HG03097 (cell line): ENCODE measurements around the gene TEX48.

Experiments used
- ATAC-seq: cut with Tn5 transposase; IDR thresholded peaks from one replicate; pipeline ENCODE4 v1.9.1; 2021; ENCODE audit not compliant: unreplicated experiment, low FRiP score

Gene TEX48

GRCh38 chr9:114681594-114682332 is at the start of gene TEX48:
Gene TEX48 (minus strand): TSS chr9:114682192. CDS start chr9:114671723, 10,469 bp downstream.
- peak; percentile 64 for ATAC-seq

GRCh38 chr9:114731701-114732100 is 49.7 kb upstream of the TEX48 start:
- no peak for ATAC-seq

- no peak for ATAC-seq
These were observed 47.7 kb upstream of the TEX48 start for GRCh38 chr9:114729706-114730105.

- no peak for ATAC-seq
These were observed 43.9 kb upstream of the TEX48 start for GRCh38 chr9:114725930-114726329.

- ATAC-seq = no peak
These were observed 42.8 kb upstream of the TEX48 start for GRCh38 chr9:114724744-114725143.

GRCh38 chr9:114723931-114724330 is 41.9 kb upstream of the TEX48 start:
- no peak for ATAC-seq

GRCh38 chr9:114722937-114723620 is 41.1 kb upstream of the TEX48 start:
- ATAC-seq = no peak

- ATAC-seq = no peak
These were observed 40.2 kb upstream of the TEX48 start for GRCh38 chr9:114722081-114722621.

- no peak for ATAC-seq
These were observed 39.6 kb upstream of the TEX48 start for GRCh38 chr9:114721491-114722079.

GRCh38 chr9:114720086-114720676 is 38.2 kb upstream of the TEX48 start:
- ATAC-seq = no peak

- no peak for ATAC-seq
These were observed 37.3 kb upstream of the TEX48 start for GRCh38 chr9:114719290-114719689.

- ATAC-seq = no peak
These were observed 36.8 kb upstream of the TEX48 start for GRCh38 chr9:114718801-114719221.

GRCh38 chr9:114717908-114718486 is 36.0 kb upstream of the TEX48 start:
- no peak for ATAC-seq

GRCh38 chr9:114709636-114710035 is 27.6 kb upstream of the TEX48 start:
- ATAC-seq = no peak

- ATAC-seq = no peak
These were observed 24.7 kb upstream of the TEX48 start for GRCh38 chr9:114706711-114707110.

GRCh38 chr9:114701988-114702387 is 20.0 kb upstream of the TEX48 start:
- no peak for ATAC-seq

- no peak for ATAC-seq
These were observed 16.0 kb upstream of the TEX48 start for GRCh38 chr9:114697951-114698351.

GRCh38 chr9:114696814-114697544 is 15.0 kb upstream of the TEX48 start:
- peak; percentile 60 for ATAC-seq

- ATAC-seq = no peak
These were observed 14.0 kb upstream of the TEX48 start for GRCh38 chr9:114695948-114696347.

GRCh38 chr9:114694719-114695269 is 12.8 kb upstream of the TEX48 start:
- peak; percentile 33 for ATAC-seq
